ENCODE measurements around the gene SPATA45. TPM values are rescaled to one million over a fixed set of nuclear protein-coding genes. Genes with fewer than 3 reads are reported as not detected.

SPATA45 gene
- total and polyA plus RNA-seq, 2 of the 13 experiments (the other 11 are each of a cell fraction or from before 2014, with no cell fraction given) = 0.17 to 0.64 TPM

DNA sequence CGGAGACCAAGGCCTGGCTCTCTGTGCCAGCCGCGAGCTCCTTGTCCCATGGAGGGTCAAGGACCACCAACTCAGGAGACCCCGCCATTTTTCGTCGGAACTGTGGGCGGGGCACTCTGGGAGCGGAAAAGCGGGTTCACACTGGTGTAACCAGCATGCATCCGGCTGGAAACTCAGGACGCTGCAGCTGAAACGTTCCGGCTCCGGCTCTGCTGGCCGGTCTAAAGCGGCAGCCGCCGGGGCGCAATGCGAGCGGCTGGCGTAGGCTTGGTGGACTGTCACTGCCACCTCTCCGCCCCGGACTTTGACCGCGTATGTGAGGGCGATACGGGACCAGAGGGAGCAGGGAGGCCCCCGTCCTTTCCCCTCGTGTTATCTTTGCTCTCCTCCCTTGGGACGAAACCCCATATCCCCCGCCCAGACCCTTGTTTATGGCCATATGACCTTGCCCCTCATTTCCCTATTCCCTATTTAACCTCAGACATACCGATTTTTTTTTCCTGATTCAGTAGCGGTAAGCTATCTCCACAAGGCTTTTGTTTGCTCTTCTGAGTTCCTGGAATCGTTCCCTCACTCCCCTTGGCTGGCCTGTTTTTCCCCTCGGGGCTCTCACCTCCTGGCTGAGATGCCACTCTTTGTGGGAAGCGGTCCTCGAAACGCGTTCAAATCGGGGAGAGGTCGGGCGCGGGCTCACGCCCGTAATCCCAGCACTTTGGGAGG lies 55.6 kb downstream of the SPATA45 start, which contains the start of the genes NSL1 and TATDN3 (continued):
- TF ChIP-seq ZNF496 (CRISPR knock-in tag; IDR thresholded peaks at IDR 0.05; ENCODE audit: insufficient replicate concordance) (no peak), SALL2 (CRISPR knock-in tag; IDR thresholded peaks at IDR 0.05) (peak; percentile 90), ZNF484 (CRISPR knock-in tag; IDR thresholded peaks at IDR 0.05; ENCODE audit: borderline replicate concordance, low read depth) (no peak), TMF1 (CRISPR knock-in tag; IDR thresholded peaks at IDR 0.05; ENCODE audit: low read depth) (peak; percentile 62; the same call in 1 of the 2 replicates), MXD4 (CRISPR knock-in tag; IDR thresholded peaks at IDR 0.05) (peak; percentile 87; the same call in 1 of the 2 replicates), PITX1 (CRISPR knock-in tag; IDR thresholded peaks at IDR 0.05) (peak; percentile 92), FOXO1 (CRISPR knock-in tag; IDR thresholded peaks at IDR 0.05) (peak; percentile 85), ZNF460 (CRISPR knock-in tag; IDR thresholded peaks at IDR 0.05; ENCODE audit: borderline replicate concordance) (peak; percentile 81; the same call in 1 of the 2 replicates), ZNF83 (CRISPR knock-in tag; IDR thresholded peaks at IDR 0.05; ENCODE audit: borderline replicate concordance) (peak; percentile 88; the same call in 1 of the 2 replicates), KLF11 (CRISPR knock-in tag; IDR thresholded peaks at IDR 0.05) (no peak), NR1H2 (CRISPR knock-in tag; IDR thresholded peaks at IDR 0.05; ENCODE audit: borderline replicate concordance, low read depth) (peak; percentile 54; the same call in 1 of the 2 replicates), ZNF350 (CRISPR knock-in tag; IDR thresholded peaks at IDR 0.05; ENCODE audit: borderline replicate concordance, low read depth) (peak; percentile 99), AHR (CRISPR knock-in tag; IDR thresholded peaks at IDR 0.05) (peak; percentile 29; the same call in 1 of the 2 replicates), ASH2L (IDR thresholded peaks at IDR 0.05; ENCODE audit: insufficient read length, low read depth, low read length) (peak; percentile 98)
- TF ChIP-seq, protein P1, sequence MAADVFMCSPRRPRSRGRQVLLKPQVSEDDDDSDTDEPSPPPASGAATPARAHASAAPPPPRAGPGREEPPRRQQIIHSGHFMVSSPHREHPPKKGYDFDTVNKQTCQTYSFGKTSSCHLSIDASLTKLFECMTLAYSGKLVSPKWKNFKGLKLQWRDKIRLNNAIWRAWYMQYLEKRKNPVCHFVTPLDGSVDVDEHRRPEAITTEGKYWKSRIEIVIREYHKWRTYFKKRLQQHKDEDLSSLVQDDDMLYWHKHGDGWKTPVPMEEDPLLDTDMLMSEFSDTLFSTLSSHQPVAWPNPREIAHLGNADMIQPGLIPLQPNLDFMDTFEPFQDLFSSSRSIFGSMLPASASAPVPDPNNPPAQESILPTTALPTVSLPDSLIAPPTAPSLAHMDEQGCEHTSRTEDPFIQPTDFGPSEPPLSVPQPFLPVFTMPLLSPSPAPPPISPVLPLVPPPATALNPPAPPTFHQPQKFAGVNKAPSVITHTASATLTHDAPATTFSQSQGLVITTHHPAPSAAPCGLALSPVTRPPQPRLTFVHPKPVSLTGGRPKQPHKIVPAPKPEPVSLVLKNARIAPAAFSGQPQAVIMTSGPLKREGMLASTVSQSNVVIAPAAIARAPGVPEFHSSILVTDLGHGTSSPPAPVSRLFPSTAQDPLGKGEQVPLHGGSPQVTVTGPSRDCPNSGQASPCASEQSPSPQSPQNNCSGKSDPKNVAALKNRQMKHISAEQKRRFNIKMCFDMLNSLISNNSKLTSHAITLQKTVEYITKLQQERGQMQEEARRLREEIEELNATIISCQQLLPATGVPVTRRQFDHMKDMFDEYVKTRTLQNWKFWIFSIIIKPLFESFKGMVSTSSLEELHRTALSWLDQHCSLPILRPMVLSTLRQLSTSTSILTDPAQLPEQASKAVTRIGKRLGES (CRISPR knock-in tag; IDR thresholded peaks at IDR 0.05; ENCODE audit: borderline replicate concordance) = peak; percentile 13; the same call in 1 of the 2 replicates
- TF ChIP-seq, protein P2, sequence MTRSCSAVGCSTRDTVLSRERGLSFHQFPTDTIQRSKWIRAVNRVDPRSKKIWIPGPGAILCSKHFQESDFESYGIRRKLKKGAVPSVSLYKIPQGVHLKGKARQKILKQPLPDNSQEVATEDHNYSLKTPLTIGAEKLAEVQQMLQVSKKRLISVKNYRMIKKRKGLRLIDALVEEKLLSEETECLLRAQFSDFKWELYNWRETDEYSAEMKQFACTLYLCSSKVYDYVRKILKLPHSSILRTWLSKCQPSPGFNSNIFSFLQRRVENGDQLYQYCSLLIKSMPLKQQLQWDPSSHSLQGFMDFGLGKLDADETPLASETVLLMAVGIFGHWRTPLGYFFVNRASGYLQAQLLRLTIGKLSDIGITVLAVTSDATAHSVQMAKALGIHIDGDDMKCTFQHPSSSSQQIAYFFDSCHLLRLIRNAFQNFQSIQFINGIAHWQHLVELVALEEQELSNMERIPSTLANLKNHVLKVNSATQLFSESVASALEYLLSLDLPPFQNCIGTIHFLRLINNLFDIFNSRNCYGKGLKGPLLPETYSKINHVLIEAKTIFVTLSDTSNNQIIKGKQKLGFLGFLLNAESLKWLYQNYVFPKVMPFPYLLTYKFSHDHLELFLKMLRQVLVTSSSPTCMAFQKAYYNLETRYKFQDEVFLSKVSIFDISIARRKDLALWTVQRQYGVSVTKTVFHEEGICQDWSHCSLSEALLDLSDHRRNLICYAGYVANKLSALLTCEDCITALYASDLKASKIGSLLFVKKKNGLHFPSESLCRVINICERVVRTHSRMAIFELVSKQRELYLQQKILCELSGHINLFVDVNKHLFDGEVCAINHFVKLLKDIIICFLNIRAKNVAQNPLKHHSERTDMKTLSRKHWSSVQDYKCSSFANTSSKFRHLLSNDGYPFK (CRISPR knock-in tag; IDR thresholded peaks at IDR 0.05; ENCODE audit: borderline replicate concordance) = peak; percentile 97
- TF ChIP-seq, protein P3, sequence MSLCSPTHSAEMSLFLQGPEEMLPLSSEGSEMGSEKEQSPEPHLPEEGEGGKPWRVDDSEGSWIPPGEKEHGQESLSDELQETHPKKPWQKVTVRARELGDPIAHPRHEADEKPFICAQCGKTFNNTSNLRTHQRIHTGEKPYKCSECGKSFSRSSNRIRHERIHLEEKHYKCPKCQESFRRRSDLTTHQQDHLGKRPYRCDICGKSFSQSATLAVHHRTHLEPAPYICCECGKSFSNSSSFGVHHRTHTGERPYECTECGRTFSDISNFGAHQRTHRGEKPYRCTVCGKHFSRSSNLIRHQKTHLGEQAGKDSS (CRISPR knock-in tag; IDR thresholded peaks at IDR 0.05; ENCODE audit: borderline replicate concordance, low read depth) = peak; percentile 97
- TF ChIP-seq, protein P4, sequence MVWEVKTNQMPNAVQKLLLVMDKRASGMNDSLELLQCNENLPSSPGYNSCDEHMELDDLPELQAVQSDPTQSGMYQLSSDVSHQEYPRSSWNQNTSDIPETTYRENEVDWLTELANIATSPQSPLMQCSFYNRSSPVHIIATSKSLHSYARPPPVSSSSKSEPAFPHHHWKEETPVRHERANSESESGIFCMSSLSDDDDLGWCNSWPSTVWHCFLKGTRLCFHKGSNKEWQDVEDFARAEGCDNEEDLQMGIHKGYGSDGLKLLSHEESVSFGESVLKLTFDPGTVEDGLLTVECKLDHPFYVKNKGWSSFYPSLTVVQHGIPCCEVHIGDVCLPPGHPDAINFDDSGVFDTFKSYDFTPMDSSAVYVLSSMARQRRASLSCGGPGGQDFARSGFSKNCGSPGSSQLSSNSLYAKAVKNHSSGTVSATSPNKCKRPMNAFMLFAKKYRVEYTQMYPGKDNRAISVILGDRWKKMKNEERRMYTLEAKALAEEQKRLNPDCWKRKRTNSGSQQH (CRISPR knock-in tag; IDR thresholded peaks at IDR 0.05; ENCODE audit: low read depth) = peak; percentile 93
- TF ChIP-seq, protein P5, sequence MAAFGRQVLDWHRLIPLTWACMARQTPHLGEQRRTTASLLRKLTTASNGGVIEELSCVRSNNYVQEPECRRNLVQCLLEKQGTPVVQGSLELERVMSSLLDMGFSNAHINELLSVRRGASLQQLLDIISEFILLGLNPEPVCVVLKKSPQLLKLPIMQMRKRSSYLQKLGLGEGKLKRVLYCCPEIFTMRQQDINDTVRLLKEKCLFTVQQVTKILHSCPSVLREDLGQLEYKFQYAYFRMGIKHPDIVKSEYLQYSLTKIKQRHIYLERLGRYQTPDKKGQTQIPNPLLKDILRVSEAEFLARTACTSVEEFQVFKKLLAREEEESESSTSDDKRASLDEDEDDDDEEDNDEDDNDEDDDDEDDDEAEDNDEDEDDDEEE (CRISPR knock-in tag; IDR thresholded peaks at IDR 0.05) = peak; percentile 97

All from HepG2 (cell line).